Lung (tissue), 12 donors: ENCODE results near the gene PRSS21. TPM values are rescaled to one million over a fixed set of nuclear protein-coding genes. Genes with fewer than 3 reads are reported as not detected.

ENCODE experiments used
- ATAC-seq: fragments of 200-7000 bp; cut with Tn5 transposase; one replicate; pipeline ENCODE4 v1.9.1; 2020; ENCODE audit warnings: moderate number of reproducible peaks; ENCODE audit not compliant: insufficient read depth, low FRiP score
- DNase-seq, 3 donors: peaks; one replicate each; pipeline ENCODE4 v3.0.0-alpha.2; 2013 to 2017
- H3K27ac ChIP-seq, 2 donors: one replicate each; pipeline ENCODE4 v1.5.1; 2013; ENCODE audit warnings: mild to moderate bottlenecking in 2 of 2, moderate library complexity in 2 of 2, control low read depth in 1 of 2, inconsistent platforms in 1 of 2, low read depth in 1 of 2, low read length in 1 of 2
- H3K27me3 ChIP-seq, 3 donors: one replicate each; pipeline ENCODE4 v1.5.1; 2013; ENCODE audit warnings: low read length in 2 of 3; ENCODE audit not compliant: control insufficient read depth in 3 of 3, insufficient read depth in 3 of 3
- H3K36me3 ChIP-seq, 4 donors: one replicate each; pipeline ENCODE4 v1.5.1; 2013; ENCODE audit warnings: low read length in 4 of 4, mild to moderate bottlenecking in 1 of 4, moderate library complexity in 1 of 4; ENCODE audit not compliant: control insufficient read depth in 4 of 4, insufficient read depth in 4 of 4
- H3K4me1 ChIP-seq, 5 donors: one replicate each; pipeline ENCODE4 v1.5.1; 2013; ENCODE audit warnings: low read length in 5 of 5, mild to moderate bottlenecking in 2 of 5, moderate library complexity in 1 of 5; ENCODE audit not compliant: control insufficient read depth in 5 of 5, insufficient read depth in 5 of 5
- H3K4me3 ChIP-seq: one replicate; pipeline ENCODE4 v1.5.1; 2013; ENCODE audit warnings: mild to moderate bottlenecking, control low read depth, moderate library complexity
- H3K9ac ChIP-seq, 2 donors: one replicate each; pipeline ENCODE4 v1.5.1; 2013; ENCODE audit warnings: low read length in 2 of 2, control low read depth in 1 of 2; ENCODE audit not compliant: insufficient read depth in 1 of 2
- H3K9me3 ChIP-seq, 4 donors: one replicate each; pipeline ENCODE4 v1.5.1; 2013; ENCODE audit warnings: low read length in 3 of 4, mild to moderate bottlenecking in 1 of 4, moderate library complexity in 1 of 4; ENCODE audit not compliant: control insufficient read depth in 4 of 4, insufficient read depth in 3 of 4
- WGBS, 2 donors: extraction: QIAGEN DNeasy Blood & Tissue Kit; methylation state at CpG; one replicate each; pipeline ENCODE4 v1.1.7; 2013; 5-methylcytosine and 5-hydroxymethylcytosine counted together
- polyA plus RNA-seq, 2 donors: library from polyadenylated mRNA; stranded (reverse); fragments of 200-250 nt; gene quantifications; one replicate each; pipeline ENCODE4 v1.2.1, GENCODE V29; 2013
- total RNA-seq, 2 donors: library from RNA; depleted of rRNA in 1 of 2; stranded (reverse); fragments of >200 nt in 1 of 2; gene quantifications; one replicate each; pipeline ENCODE4 v1.2.1, GENCODE V29; 2014 to 2021
- TF ChIP-seq, protein P1 (sequence below): IDR thresholded peaks from 2 replicates; pipeline ENCODE4 v1.5.1; 2012; ENCODE audit warnings: mild to moderate bottlenecking; ENCODE audit errors: control extremely low read depth, extremely low read depth
- donor health status: control.
- donor health status: control.
- donor health status: Bipolar disorder and iron deficiency.
- donor health status: healthy.
- donor health status: DM: yes; HTN: yes; CAD: no.

Gene PRSS21
- total and polyA plus RNA-seq, 4 donors: 0.77 to 7.9 (median 4.2) TPM; not detected in 1

DNA sequence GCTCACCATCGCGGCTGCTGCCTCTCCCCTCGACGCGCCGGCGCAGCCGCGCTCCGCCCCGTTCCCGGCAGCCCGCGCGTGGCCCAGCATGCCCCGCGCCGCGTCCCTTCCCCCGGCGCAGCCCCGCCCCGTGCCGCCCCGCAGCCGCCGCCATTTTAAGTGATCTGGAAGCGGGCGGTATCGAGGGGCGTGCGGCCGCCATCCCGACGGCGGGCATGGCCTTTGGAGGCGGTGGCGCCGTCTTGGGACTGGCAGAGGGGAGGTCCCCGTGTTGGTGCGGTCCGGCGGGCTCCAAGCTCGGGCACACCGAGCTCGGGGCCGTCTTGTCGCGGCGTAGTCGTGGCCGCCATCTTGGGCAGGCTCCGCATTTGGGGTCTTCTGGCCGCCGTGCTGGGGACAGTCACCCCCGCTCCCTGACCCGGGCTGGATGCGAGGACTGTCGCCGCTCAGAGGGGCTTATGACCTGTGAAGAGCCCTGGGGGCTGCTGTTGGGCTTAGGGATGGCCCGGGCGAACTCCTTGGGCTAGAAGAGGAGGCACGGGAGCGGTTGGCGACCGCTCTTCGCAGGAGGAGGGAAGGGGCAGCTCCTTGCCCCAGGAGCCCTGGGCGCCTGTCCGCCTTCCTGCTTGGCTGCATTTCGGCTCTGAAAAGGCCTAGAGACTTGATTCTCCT is 39.7 kb upstream of the PRSS21 start, which contains the start of gene ELOB:
Gene ELOB, minus strand, starts transcription at position 50 of the 672 bp plus-strand sequence. Its CDS starts 41 bp downstream, at position 9.
- WGBS, 2 donors: 0% methylated on average over 61 to 70 of the region's 70 CpGs
- ATAC-seq: peak; percentile 95

DNA sequence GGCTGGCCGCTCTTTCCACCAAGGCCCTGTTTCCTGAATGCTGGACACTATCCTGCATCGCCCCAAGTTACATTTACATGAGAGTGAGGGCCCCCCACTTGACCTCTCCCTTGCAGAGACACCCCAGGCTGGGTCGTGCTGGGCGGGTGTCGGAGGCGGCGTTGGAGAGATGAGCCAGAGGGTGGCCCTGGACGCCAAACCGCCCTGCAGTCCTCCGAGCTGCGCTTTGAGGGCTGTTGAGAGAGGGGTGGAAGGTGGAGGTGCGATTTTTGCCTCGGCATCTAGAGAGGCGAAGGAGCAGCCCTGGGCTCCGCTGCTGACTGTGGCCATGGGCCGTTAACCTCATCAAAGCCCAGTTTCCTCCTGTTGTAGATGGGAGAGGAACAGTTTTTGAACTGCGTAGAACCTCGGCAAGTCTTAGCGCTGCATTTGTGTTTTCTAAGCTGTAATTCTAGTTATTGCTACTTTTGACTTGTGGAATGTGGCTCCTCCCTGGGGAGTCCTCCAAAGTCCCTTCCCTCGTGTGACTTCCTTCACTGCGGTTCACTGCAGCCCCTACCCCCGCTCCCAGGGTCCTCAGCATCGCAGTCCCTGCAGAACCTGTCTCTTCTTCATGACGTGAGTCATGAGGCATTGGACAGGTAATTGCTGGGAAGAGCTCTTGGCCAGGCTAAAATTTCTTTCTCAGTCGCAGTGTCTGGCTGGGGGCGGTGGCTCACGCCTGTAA is 39.0 kb upstream of the PRSS21 start:
- peak overlapping the region; percentile 83 to 95 for H3K9ac ChIP-seq
- peak overlapping the region; percentile 84 for H3K4me3 ChIP-seq
- H3K36me3 ChIP-seq: peaks cover 0 to 16% (median 13%) of the 10 kb centered on the region in 4 donors
- peaks cover 2 to 18% (median 12%) of the 10 kb centered on the region in 5 donors for H3K4me1 ChIP-seq
- peaks cover 0 to 3% (median 3%) of the 10 kb centered on the region in 3 donors for H3K27me3 ChIP-seq
- no peaks in the 10 kb centered on the region for H3K9me3 ChIP-seq
- peak; percentile 39 to 58 (median 46) for DNase-seq
- 10% methylated on average over 27 of the region's 27 CpGs for WGBS, 2 donors
- TF ChIP-seq, protein P1, sequence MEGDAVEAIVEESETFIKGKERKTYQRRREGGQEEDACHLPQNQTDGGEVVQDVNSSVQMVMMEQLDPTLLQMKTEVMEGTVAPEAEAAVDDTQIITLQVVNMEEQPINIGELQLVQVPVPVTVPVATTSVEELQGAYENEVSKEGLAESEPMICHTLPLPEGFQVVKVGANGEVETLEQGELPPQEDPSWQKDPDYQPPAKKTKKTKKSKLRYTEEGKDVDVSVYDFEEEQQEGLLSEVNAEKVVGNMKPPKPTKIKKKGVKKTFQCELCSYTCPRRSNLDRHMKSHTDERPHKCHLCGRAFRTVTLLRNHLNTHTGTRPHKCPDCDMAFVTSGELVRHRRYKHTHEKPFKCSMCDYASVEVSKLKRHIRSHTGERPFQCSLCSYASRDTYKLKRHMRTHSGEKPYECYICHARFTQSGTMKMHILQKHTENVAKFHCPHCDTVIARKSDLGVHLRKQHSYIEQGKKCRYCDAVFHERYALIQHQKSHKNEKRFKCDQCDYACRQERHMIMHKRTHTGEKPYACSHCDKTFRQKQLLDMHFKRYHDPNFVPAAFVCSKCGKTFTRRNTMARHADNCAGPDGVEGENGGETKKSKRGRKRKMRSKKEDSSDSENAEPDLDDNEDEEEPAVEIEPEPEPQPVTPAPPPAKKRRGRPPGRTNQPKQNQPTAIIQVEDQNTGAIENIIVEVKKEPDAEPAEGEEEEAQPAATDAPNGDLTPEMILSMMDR: no peak
- no peak for ATAC-seq
- H3K27ac ChIP-seq: peak overlapping the region; percentile 99

More for the DNA sequence above, 39.7 kb upstream of the PRSS21 start, which contains the start of gene ELOB:
- Histone ChIP-seq H3K9me3 (no peaks in the 10 kb centered on the region), H3K27ac (peak within 1 kb of the TSS; percentile 99), H3K4me3 (peak within 1 kb of the TSS; percentile 84), H3K36me3 (peaks cover 0 to 19% (median 17%) of the 10 kb centered on the region in 4 donors), H3K27me3 (peaks cover 0 to 3% (median 3%) of the 10 kb centered on the region in 3 donors), H3K4me1 (peaks cover 2 to 18% (median 12%) of the 10 kb centered on the region in 5 donors), H3K9ac (peak within 1 kb of the TSS; percentile 83 to 95)
- TF ChIP-seq, protein P1: no peak
- DNase-seq: peak; percentile 90 to 94 (median 92)

DNA sequence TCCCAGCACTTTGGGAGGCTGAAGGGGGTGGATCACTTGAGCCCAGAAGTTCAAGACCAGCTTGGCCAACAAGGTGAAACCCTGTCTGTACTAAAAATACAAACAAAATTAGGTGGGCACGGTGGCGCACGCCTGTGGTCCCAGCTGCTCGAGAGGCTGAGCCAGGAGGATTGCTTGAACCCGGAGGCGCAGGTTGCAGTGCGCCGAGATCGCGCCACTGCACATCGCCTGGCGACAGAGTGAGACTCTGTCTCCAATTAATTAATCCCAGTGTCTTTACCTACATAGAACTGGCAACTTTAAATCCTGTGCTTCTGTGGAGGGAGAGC is 38.4 kb upstream of the PRSS21 start:
- H3K4me1 ChIP-seq: peaks cover 2 to 18% (median 12%) of the 10 kb centered on the region in 5 donors
- peaks cover 0 to 11% (median 10%) of the 10 kb centered on the region in 4 donors for H3K36me3 ChIP-seq
- TF ChIP-seq, protein P1: no peak
- peaks cover 0 to 6% (median 3%) of the 10 kb centered on the region in 3 donors for H3K27me3 ChIP-seq
- no peak for ATAC-seq
- H3K9me3 ChIP-seq: no peaks in the 10 kb centered on the region
- no peak overlapping the region for H3K4me3 ChIP-seq
- no peak for DNase-seq
- H3K9ac ChIP-seq: peak overlapping the region; percentile 83 to 95
- peak overlapping the region in 1 of 2 donors; percentile 99 for H3K27ac ChIP-seq
- 92 to 96% methylated on average over 12 of the region's 12 CpGs for WGBS, 2 donors
